ENCODE data around the gene LDAH.

DNA sequence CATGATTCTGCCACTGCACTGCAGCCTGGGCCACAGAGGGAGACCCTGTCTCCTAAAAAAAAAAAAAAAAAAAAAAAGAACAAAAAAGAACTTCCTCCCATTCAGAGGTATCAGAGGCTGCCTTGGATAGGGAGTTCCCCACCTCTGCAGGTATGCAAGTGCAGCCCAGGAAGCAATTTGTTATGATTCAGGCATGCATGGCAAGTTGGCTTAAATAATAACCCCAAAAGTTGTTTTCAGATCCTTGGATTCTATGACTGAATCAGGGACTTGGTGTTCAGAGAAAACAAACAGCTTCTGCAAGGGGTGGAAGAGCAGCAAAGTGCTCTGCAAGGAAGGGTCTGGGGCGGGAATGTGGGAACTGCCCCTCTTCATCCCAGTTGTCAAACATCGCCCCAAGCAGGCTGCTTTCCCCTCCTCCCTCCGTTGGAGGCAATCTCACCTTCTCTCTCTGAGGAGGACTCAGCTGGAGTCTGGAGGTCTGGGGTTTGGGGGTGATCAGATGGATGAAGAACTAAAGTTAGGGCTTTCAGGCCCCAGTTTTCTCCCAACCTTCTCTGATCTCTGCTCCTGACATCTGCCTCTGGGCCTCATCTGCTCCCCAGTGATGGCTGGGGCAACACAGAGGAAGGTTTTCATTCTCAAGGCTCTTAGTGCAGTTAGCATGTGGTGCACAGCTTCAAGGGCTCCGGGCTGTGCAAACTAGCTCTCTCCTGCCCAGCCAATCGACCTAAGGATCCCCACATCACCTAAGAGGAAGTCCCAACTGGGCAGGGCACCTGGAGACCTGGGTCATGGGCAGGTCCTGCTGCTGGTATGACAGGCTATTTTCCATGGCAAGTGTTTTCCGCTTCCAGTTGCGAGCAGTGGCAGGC lies 159.5 kb downstream of the LDAH start:
- TF ChIP-seq CHD4 (IDR thresholded peaks at IDR 0.05) (no peak), STAT3 (IDR thresholded peaks at IDR 0.05; ENCODE audit: low read depth, low read length) (no peak), POLR2A (IDR thresholded peaks at IDR 0.05; ENCODE audit: low read depth, low read length) (no peak), ETV6 (conservative IDR thresholded peaks at IDR 0.05 in 1 of 2, IDR thresholded peaks at IDR 0.05 in 1 of 2; ENCODE audit: borderline replicate concordance in 1 of 2, low read depth in 1 of 2) (no peak), RCOR1 (conservative IDR thresholded peaks at IDR 0.05; ENCODE audit: low read depth, low read length) (no peak), KDM1A (IDR thresholded peaks at IDR 0.05; ENCODE audit: borderline replicate concordance) (no peak), DPF2 (IDR thresholded peaks at IDR 0.05) (no peak), BCL11A (IDR thresholded peaks at IDR 0.05; ENCODE audit: low read depth, low read length) (no peak)
- TF ChIP-seq, protein P1, sequence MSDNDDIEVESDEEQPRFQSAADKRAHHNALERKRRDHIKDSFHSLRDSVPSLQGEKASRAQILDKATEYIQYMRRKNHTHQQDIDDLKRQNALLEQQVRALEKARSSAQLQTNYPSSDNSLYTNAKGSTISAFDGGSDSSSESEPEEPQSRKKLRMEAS (IDR thresholded peaks at IDR 0.05; ENCODE audit: low read depth, low read length), result no peak
- TF ChIP-seq, protein P2, sequence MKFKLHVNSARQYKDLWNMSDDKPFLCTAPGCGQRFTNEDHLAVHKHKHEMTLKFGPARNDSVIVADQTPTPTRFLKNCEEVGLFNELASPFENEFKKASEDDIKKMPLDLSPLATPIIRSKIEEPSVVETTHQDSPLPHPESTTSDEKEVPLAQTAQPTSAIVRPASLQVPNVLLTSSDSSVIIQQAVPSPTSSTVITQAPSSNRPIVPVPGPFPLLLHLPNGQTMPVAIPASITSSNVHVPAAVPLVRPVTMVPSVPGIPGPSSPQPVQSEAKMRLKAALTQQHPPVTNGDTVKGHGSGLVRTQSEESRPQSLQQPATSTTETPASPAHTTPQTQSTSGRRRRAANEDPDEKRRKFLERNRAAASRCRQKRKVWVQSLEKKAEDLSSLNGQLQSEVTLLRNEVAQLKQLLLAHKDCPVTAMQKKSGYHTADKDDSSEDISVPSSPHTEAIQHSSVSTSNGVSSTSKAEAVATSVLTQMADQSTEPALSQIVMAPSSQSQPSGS (IDR thresholded peaks at IDR 0.05; ENCODE audit: low read length), result no peak
- TF ChIP-seq, protein P3, sequence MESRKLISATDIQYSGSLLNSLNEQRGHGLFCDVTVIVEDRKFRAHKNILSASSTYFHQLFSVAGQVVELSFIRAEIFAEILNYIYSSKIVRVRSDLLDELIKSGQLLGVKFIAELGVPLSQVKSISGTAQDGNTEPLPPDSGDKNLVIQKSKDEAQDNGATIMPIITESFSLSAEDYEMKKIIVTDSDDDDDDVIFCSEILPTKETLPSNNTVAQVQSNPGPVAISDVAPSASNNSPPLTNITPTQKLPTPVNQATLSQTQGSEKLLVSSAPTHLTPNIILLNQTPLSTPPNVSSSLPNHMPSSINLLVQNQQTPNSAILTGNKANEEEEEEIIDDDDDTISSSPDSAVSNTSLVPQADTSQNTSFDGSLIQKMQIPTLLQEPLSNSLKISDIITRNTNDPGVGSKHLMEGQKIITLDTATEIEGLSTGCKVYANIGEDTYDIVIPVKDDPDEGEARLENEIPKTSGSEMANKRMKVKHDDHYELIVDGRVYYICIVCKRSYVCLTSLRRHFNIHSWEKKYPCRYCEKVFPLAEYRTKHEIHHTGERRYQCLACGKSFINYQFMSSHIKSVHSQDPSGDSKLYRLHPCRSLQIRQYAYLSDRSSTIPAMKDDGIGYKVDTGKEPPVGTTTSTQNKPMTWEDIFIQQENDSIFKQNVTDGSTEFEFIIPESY (IDR thresholded peaks at IDR 0.05), result no peak
- TF ChIP-seq, protein P4, sequence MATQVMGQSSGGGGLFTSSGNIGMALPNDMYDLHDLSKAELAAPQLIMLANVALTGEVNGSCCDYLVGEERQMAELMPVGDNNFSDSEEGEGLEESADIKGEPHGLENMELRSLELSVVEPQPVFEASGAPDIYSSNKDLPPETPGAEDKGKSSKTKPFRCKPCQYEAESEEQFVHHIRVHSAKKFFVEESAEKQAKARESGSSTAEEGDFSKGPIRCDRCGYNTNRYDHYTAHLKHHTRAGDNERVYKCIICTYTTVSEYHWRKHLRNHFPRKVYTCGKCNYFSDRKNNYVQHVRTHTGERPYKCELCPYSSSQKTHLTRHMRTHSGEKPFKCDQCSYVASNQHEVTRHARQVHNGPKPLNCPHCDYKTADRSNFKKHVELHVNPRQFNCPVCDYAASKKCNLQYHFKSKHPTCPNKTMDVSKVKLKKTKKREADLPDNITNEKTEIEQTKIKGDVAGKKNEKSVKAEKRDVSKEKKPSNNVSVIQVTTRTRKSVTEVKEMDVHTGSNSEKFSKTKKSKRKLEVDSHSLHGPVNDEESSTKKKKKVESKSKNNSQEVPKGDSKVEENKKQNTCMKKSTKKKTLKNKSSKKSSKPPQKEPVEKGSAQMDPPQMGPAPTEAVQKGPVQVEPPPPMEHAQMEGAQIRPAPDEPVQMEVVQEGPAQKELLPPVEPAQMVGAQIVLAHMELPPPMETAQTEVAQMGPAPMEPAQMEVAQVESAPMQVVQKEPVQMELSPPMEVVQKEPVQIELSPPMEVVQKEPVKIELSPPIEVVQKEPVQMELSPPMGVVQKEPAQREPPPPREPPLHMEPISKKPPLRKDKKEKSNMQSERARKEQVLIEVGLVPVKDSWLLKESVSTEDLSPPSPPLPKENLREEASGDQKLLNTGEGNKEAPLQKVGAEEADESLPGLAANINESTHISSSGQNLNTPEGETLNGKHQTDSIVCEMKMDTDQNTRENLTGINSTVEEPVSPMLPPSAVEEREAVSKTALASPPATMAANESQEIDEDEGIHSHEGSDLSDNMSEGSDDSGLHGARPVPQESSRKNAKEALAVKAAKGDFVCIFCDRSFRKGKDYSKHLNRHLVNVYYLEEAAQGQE (IDR thresholded peaks at IDR 0.05; ENCODE audit: low read depth, low read length), result no peak
- TF ChIP-seq, protein P5, sequence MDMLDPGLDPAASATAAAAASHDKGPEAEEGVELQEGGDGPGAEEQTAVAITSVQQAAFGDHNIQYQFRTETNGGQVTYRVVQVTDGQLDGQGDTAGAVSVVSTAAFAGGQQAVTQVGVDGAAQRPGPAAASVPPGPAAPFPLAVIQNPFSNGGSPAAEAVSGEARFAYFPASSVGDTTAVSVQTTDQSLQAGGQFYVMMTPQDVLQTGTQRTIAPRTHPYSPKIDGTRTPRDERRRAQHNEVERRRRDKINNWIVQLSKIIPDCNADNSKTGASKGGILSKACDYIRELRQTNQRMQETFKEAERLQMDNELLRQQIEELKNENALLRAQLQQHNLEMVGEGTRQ (IDR thresholded peaks at IDR 0.05; ENCODE audit: borderline replicate concordance, low read depth, low read length), result no peak
- TF ChIP-seq, protein P6, sequence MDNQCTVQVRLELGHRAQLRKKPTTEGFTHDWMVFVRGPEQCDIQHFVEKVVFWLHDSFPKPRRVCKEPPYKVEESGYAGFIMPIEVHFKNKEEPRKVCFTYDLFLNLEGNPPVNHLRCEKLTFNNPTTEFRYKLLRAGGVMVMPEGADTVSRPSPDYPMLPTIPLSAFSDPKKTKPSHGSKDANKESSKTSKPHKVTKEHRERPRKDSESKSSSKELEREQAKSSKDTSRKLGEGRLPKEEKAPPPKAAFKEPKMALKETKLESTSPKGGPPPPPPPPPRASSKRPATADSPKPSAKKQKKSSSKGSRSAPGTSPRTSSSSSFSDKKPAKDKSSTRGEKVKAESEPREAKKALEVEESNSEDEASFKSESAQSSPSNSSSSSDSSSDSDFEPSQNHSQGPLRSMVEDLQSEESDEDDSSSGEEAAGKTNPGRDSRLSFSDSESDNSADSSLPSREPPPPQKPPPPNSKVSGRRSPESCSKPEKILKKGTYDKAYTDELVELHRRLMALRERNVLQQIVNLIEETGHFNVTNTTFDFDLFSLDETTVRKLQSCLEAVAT (IDR thresholded peaks at IDR 0.05), result no peak

Measured in GM12878 (cell line).